Stimulated activated naive CD8-positive, alpha-beta T cell treated with anti-CD3 and anti-CD28 coated beads, Interleukin-15, Interleukin-2, amounts not matched to agents 100 U/mL and 50 U/mL, for 24 hours (primary cell): Measurements from ENCODE around the gene LIX1L.

Source experiments
- ATAC-seq: fragments of 150-1000 bp; cut with Tn5 transposase; one replicate; pipeline ENCODE4 v1.10.0; 2021
- DNase-seq: peaks from one replicate; pipeline ENCODE4 v3.0.0; 2021

Gene LIX1L

GRCh38 chr1:145985502-145986439, 28.0 kb upstream of the LIX1L start:
- ATAC-seq (no peak), DNase-seq (no peak)

GRCh38 chr1:145985129-145985501, 27.3 kb upstream of the LIX1L start:
- no peak for DNase-seq
- no peak for ATAC-seq

- no peak for DNase-seq
- peak; percentile 19 for ATAC-seq
Observed at GRCh38 chr1:145983960-145984830, 26.4 kb upstream of the LIX1L start.

GRCh38 chr1:145983206-145983675, 25.4 kb upstream of the LIX1L start:
- DNase-seq (no peak), ATAC-seq (no peak)

- no peak for DNase-seq
- no peak for ATAC-seq
Observed at GRCh38 chr1:145982010-145982723, 24.4 kb upstream of the LIX1L start.

GRCh38 chr1:145980457-145980994, 22.7 kb upstream of the LIX1L start:
- ATAC-seq (no peak), DNase-seq (no peak)

GRCh38 chr1:145979746-145980456, 22.1 kb upstream of the LIX1L start:
- DNase-seq = no peak
- no peak for ATAC-seq

GRCh38 chr1:145978854-145979745, 21.3 kb upstream of the LIX1L start:
- peak; percentile 81 for DNase-seq
- ATAC-seq = peak; percentile 92

- no peak for ATAC-seq
- no peak for DNase-seq
Observed at GRCh38 chr1:145978471-145978853, 20.6 kb upstream of the LIX1L start.

- ATAC-seq (peak; percentile 30), DNase-seq (peak; percentile 71)
Observed at GRCh38 chr1:145977486-145978470, 20.0 kb upstream of the LIX1L start.

- ATAC-seq (no peak), DNase-seq (no peak)
Observed at GRCh38 chr1:145977016-145977415, 19.2 kb upstream of the LIX1L start.

GRCh38 chr1:145975216-145975615, 17.4 kb upstream of the LIX1L start:
- ATAC-seq = no peak
- DNase-seq = no peak

- ATAC-seq (no peak), DNase-seq (no peak)
Observed at GRCh38 chr1:145974721-145975120, 16.9 kb upstream of the LIX1L start.

GRCh38 chr1:145972580-145972979, 14.8 kb upstream of the LIX1L start:
- DNase-seq (no peak), ATAC-seq (no peak)

GRCh38 chr1:145967288-145967687, 9.5 kb upstream of the LIX1L start:
- ATAC-seq = no peak
- no peak for DNase-seq

- no peak for DNase-seq
- ATAC-seq = no peak
Observed at GRCh38 chr1:145965119-145965744, 7.4 kb upstream of the LIX1L start.

GRCh38 chr1:145964328-145965118, 6.7 kb upstream of the LIX1L start, which contains the start of the genes ANKRD34A and POLR3GL:
TSS of gene ANKRD34A (minus strand) at chr1:145964575. CDS start at chr1:145961759, 2,816 bp downstream.
TSS of gene POLR3GL (plus strand) at chr1:145964690. CDS start at chr1:145974866, 10,176 bp downstream.
- ATAC-seq (peak; percentile 90), DNase-seq (peak; percentile 90)
